Suppressor macrophage treated with lipopolysaccharide for 4 hours (primary cell): ENCODE measurements around the gene SLC39A8.

ENCODE experiments used
- DNase-seq: peaks from one replicate; pipeline ENCODE4 v3.0.0-alpha.2; 2020

Gene SLC39A8

DNA sequence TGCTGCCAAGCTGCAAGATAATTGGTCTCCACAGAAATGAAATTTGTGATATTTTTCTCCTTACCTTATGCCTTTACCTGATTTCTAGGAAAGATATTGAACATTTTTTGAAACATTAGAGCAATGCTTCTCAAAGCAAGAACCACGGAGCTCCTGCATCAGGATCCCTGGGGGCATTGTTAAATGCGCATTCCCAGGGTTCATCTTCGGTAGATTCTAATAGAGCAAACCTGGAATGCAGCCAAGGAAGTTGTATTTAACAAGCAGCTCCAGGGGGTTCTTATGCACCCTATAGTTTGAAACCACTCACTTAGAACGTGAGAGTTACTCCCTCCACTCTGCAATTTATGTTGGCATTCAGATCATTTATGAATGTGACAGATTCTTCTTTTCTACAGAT, 126.2 kb downstream of the SLC39A8 start:
- no peak for DNase-seq

DNA sequence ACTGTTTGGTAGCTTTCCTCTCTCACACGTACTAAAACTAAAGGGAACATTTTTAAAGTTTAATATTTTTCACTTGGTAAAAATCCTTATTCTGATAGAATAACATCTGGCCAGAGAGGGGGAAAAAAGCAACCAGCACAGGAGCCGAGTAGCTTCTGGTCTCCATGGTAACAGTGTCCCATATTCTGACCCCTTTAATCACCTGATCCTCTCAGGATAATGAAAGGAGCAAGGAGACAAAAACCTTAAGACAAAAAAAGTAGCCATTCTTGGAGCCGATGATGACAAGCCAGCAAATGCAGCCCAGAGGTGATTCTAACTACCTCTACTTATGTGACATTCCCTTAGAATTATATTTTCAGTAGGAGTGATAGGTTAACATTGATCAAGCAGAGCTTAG, 126.6 kb downstream of the SLC39A8 start:
- no peak for DNase-seq

DNA sequence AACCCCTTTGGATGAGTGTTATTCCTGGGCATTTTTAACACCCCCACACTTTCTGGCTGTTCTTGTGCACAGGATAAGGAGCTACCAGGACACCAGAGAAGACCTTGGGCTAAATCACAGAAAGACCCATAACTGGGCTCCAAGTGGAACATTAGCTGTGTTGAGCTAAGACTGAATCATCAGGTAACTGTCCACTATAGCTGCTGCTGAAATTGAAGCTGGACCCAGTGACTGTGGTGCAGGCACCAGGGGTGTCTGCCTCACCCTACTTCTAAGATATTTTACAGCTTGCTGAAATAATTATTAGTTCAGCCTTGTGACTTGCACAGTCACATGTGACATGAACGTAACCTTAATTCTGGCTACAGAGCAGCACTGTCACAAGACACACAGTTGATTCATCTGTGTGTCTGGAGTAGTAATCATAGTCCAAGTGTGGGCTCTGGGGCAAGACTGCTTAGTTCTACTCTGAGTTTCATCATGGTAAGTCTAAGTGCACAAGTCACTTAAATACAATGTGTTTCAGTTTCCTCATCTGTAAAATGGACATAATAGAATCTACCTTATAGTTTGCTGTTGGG, 127.4 kb downstream of the SLC39A8 start:
- peak; percentile 33 for DNase-seq

DNA sequence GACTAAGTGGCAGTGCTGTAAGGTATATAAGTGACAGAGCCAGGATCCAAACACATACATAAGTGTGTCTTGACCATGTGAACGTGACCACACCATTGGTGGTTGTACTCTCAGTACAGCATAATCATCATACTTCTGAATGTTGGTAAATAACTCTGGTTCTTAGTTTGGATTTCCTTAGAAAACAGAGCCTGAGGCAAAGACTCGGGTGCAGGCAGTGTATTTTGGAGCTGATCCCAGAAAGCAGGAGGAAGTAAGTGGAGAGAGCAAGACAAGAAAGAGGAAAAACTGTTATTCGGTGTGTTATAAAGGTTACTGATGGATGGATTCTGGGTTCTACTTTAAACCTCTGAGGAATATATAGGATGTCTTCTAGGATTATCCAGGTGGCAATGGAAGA, 127.9 kb downstream of the SLC39A8 start:
- DNase-seq = no peak

DNA sequence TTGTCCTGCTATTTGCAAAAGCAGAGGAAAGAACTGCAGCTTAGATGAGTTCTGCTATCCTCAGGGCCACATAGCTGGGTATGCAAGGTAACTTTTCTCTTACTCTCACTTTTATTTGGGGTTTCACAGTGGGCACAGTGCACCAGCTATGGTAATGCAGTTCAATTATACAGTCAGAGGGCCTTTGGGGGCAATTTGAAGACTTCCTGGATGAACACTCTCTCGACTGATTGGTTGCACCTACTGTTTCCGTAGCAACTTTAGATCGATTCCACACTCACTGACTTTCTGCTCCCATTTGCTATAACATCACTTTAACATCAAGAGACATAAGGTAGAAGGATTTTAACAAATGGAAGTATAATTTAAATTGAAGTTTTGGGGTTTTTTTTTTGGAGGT, 128.6 kb downstream of the SLC39A8 start:
- DNase-seq = no peak

DNA sequence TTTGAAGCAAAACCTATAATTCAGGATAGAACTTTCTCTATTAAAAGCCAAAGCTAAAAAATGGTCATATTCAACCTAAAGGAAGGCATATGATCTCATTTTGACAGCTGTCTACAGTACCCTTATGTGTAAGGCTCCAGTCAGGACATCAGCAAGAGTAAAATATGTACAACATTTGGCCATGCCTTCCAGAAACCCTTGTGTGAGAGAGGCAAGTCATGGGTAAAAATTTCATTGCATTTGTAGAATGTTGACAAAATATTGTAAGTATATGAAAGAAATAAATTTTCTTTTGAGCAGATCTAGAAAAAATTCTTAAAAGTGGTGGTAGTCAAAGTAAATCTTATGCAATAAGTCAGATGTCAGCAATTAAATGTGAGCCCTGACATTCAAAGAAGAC, 132.3 kb downstream of the SLC39A8 start:
- no peak for DNase-seq
